PC-3 (cell line): ENCODE measurements around the gene C17orf67.

ENCODE experiments used
- CTCF ChIP-seq: fragments of 300-600 bp; sonication (generic); conservative IDR thresholded peaks from 2 replicates; pipeline ENCODE4 v1.5.1; 2017; ENCODE audit warnings: antibody characterized with exemption, low read depth, mild to moderate bottlenecking, low read length
- EZH2 ChIP-seq: fragments of 300-600 bp; sonication (generic); IDR thresholded peaks from one replicate; pipeline ENCODE4 v1.6.1; 2017; ENCODE audit warnings: antibody characterized with exemption, mild to moderate bottlenecking, low read length; ENCODE audit not compliant: unreplicated experiment
- EZH2phosphoT487 ChIP-seq: fragments of 300-600 bp; sonication (generic); IDR thresholded peaks from 2 replicates; pipeline ENCODE4 v1.6.1; 2018; ENCODE audit warnings: mild to moderate bottlenecking, antibody characterized with exemption, low read length, borderline replicate concordance

- no peak for TF ChIP-seq CTCF
- no peak for TF ChIP-seq EZH2
- TF ChIP-seq EZH2phosphoT487 = no peak
Observed at GRCh38 chr17:56770427-56770826, 63.3 kb downstream of the C17orf67 start.
